ENCODE results near the gene FSCN2. TPM values are rescaled to one million over a fixed set of nuclear protein-coding genes. Genes with fewer than 3 reads are reported as not detected.

Gene FSCN2
- total RNA-seq, 4 donors from 2014 or later: 1.2 to 7.9 (median 5.2) TPM

DNA sequence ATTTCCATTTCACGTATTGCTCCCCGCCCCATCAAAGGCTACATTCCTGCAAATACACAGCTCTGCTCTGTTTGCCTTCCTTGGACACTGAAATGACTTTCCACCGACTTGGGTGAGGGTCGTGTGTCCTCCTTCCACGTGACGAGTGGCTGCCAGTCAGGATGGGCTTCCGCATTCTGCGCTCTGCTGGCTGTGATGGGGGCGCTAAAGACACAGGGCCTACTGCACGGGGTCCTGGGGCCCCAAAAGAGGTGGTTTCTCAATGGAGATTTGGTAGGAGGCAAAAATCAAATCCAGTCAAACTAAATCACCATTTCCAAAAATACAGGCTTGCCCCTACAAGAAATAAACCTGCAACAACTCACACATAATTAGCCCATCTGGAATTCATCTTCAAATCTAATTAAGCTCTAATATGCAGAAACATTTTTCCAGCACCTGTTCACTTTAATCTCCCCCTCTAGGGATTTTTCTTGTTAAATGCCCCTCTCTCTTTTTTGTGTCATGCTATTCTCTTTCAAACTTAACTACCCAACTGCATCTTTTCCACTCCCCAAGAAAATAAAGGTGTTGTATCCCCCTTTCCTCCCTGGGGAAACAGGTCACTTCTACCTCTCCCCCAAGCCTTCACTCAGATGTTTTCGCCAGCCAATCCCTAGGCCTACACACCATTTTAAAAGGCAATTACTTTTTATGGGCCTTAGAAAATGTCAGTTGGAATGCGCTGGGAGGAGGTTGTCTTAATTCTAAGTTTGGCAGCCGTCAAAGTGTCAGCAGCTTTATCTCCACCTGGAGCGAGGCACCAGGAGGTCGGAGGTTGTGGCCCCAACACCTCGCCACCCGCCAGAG is 45.8 kb downstream of the FSCN2 start:
- Histone ChIP-seq H3K27ac (no peak overlapping the region), H3K36me3 (peaks cover 0 to 77% (median 0%) of the 10 kb centered on the region in 3 donors)

DNA sequence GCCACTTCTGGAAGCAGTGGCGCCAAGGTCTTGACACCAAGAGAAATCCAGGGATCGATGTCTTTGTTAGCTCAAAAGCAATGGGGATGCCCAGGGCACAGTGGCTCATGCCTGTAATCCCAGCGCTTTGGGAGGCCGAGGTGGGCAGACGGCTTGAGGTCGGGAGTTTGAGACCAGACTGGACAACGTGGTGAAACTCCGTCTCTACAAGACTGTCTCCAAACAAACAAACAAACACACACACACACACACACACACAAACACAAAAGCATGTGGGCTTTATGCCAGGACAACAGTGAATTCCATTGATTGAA is 46.4 kb downstream of the FSCN2 start:
- Histone ChIP-seq H3K4me3 (no peak overlapping the region), H3K4me1 (no peaks in the 10 kb centered on the region), H3K27me3 (no peaks in the 10 kb centered on the region), H3K27ac (no peak overlapping the region), H3K36me3 (peaks cover 0 to 77% (median 0%) of the 10 kb centered on the region in 3 donors), H3K9me3 (no peaks in the 10 kb centered on the region)
- TF ChIP-seq, protein P1, sequence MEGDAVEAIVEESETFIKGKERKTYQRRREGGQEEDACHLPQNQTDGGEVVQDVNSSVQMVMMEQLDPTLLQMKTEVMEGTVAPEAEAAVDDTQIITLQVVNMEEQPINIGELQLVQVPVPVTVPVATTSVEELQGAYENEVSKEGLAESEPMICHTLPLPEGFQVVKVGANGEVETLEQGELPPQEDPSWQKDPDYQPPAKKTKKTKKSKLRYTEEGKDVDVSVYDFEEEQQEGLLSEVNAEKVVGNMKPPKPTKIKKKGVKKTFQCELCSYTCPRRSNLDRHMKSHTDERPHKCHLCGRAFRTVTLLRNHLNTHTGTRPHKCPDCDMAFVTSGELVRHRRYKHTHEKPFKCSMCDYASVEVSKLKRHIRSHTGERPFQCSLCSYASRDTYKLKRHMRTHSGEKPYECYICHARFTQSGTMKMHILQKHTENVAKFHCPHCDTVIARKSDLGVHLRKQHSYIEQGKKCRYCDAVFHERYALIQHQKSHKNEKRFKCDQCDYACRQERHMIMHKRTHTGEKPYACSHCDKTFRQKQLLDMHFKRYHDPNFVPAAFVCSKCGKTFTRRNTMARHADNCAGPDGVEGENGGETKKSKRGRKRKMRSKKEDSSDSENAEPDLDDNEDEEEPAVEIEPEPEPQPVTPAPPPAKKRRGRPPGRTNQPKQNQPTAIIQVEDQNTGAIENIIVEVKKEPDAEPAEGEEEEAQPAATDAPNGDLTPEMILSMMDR (IDR thresholded peaks at IDR 0.05): no peak
- TF ChIP-seq POLR2A (IDR thresholded peaks at IDR 0.05): no peak
- DNase-seq: no peak

More for the DNA sequence above, 45.8 kb downstream of the FSCN2 start:
- Histone ChIP-seq H3K27me3 (no peaks in the 10 kb centered on the region), H3K4me3 (no peak overlapping the region), H3K4me1 (no peaks in the 10 kb centered on the region), H3K9me3 (no peaks in the 10 kb centered on the region)
- TF ChIP-seq POLR2A (IDR thresholded peaks at IDR 0.05): no peak
- TF ChIP-seq, protein P1 (IDR thresholded peaks at IDR 0.05): no peak
- no peak for DNase-seq

DNA sequence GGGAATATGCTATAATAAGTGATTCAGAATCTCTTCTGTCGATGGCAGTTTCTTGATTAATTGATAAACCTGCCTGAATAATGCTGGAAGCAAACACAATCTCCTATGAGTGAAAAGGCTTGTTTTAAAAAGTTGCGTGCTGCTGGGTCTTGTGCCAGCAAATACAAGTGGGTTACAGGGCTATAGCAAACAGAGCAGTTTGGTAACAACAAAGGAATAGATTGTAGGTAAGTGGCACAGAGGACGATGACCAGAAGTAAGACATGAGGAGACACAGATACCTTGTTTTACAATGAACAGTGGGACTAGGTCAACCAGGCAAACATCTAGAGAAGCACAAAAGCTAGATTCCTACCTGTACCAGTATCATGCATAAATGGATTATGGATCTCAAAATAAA is 47.7 kb downstream of the FSCN2 start:
- no peak overlapping the region for H3K27ac ChIP-seq

DNA sequence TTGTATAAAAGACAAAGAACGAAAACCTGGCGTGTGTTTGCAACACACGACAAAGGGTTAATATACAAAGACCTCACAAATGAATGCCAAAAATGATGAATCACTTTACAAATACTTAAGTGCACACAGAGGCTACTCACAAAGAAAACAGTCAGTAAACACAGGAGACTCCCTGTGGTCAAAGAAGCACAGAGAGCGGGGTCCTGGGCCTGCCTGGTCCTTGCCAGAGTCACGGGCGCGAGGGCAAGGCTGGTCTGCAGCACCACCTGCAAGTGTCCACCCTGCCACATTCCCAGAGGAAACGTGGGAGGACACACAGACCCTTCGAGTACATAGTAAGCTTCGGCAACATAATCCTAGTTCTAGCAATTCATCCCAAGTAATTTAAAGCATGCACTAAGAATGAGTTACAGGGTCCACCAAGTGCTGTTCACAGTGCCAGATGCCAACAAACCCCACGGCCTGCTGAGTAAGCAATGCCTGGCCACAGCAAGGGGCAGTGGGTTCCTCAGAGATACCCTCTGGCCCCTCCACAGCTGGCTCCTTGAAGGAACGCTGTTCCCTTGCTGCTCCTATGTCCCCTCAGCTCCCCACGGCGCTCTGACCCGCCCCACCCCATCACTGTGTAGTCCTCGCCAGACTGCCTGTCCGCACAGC is 48.6 kb downstream of the FSCN2 start:
- TF ChIP-seq, protein P1 (IDR thresholded peaks at IDR 0.05): no peak
- TF ChIP-seq POLR2A (IDR thresholded peaks at IDR 0.05): no peak
- Histone ChIP-seq H3K4me1 (no peaks in the 10 kb centered on the region), H3K9me3 (no peaks in the 10 kb centered on the region), H3K4me3 (no peak overlapping the region), H3K27ac (no peak overlapping the region), H3K27me3 (no peaks in the 10 kb centered on the region), H3K36me3 (peaks cover 0 to 62% (median 0%) of the 10 kb centered on the region in 3 donors)
- DNase-seq: no peak

More for the DNA sequence above, 47.7 kb downstream of the FSCN2 start:
- TF ChIP-seq, protein P1 (IDR thresholded peaks at IDR 0.05): no peak
- TF ChIP-seq POLR2A (IDR thresholded peaks at IDR 0.05): no peak
- DNase-seq: no peak
- Histone ChIP-seq H3K4me1 (no peaks in the 10 kb centered on the region), H3K36me3 (peaks cover 0 to 66% (median 0%) of the 10 kb centered on the region in 3 donors), H3K4me3 (no peak overlapping the region), H3K27me3 (no peaks in the 10 kb centered on the region), H3K9me3 (no peaks in the 10 kb centered on the region)

DNA sequence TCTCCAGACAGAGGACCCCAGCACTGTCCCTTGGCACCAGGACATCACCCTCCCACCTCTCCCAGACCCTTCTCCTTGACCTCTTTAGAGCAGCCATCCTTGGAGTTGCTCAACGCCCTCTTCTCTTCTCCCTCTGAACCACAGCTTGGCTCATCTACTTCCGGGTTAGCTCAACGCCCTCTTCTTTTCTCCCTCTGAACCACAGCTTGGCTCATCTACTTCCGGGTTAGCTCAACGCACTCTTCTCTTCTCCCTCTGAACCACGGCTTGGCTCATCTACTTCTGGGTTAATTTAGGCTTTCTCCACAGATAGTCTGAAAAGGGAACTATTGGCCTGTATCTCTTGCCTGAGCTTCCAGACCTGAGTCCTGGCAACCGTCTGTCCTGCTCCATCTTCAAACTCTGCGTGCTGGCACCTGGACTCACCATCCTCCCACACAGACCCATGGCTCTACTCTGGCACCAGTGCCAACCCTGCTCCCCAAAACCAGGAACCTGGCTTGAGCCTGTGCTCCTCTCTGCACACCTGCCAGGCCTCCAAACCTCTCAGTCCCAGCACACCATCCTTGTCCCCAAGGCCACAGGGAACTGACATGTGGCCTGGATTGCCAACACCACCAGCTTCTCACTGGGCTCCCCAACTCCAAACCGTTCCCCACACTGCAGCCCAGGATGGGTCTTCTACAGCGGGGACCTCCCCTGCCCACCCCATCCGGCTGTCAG is 49.3 kb downstream of the FSCN2 start:
- H3K36me3 ChIP-seq: peaks cover 0 to 61% (median 0%) of the 10 kb centered on the region in 3 donors

More for the DNA sequence above, 49.3 kb downstream of the FSCN2 start:
- no peak for DNase-seq
- no peaks in the 10 kb centered on the region for H3K9me3 ChIP-seq
- no peaks in the 10 kb centered on the region for H3K27me3 ChIP-seq
- H3K4me3 ChIP-seq: no peak overlapping the region
- H3K27ac ChIP-seq: no peak overlapping the region
- H3K4me1 ChIP-seq: no peaks in the 10 kb centered on the region
- TF ChIP-seq, protein P1 (IDR thresholded peaks at IDR 0.05): no peak
- no peak for TF ChIP-seq POLR2A (IDR thresholded peaks at IDR 0.05)

Measured in Peyer's patch (tissue), 4 donors.